ENCODE measurements around the gene NUMA1.

Gene NUMA1

GRCh38 chr11:72014761-72015320 lies 65.5 kb downstream of the NUMA1 start:
- DNase-seq, result no peak

GRCh38 chr11:72013765-72014711 lies 66.3 kb downstream of the NUMA1 start:
- no peak for DNase-seq

- no peak for DNase-seq
These were observed 67.2 kb downstream of the NUMA1 start for GRCh38 chr11:72012897-72013721.

- DNase-seq, result no peak
These were observed 68.2 kb downstream of the NUMA1 start for GRCh38 chr11:72012091-72012630.

- no peak for DNase-seq
These were observed 69.7 kb downstream of the NUMA1 start for GRCh38 chr11:72010529-72011233.

- DNase-seq, result no peak
These were observed 71.2 kb downstream of the NUMA1 start for GRCh38 chr11:72009156-72009555.

GRCh38 chr11:72008728-72009127 lies 71.6 kb downstream of the NUMA1 start:
- DNase-seq, result no peak

- no peak for DNase-seq
These were observed 72.8 kb downstream of the NUMA1 start for GRCh38 chr11:72007587-72007986.

- DNase-seq, result no peak
These were observed 73.3 kb downstream of the NUMA1 start for GRCh38 chr11:72007089-72007476.

- no peak for DNase-seq
These were observed 73.8 kb downstream of the NUMA1 start for GRCh38 chr11:72006309-72007088.

GRCh38 chr11:72005347-72006260 lies 74.7 kb downstream of the NUMA1 start:
- DNase-seq, result no peak

GRCh38 chr11:72004515-72005346 lies 75.6 kb downstream of the NUMA1 start:
- no peak for DNase-seq

GRCh38 chr11:72003776-72004171 lies 76.6 kb downstream of the NUMA1 start:
- DNase-seq, result no peak

- DNase-seq, result no peak
These were observed 77.2 kb downstream of the NUMA1 start for GRCh38 chr11:72002841-72003775.

GRCh38 chr11:72001834-72002591 lies 78.3 kb downstream of the NUMA1 start:
- no peak for DNase-seq

- DNase-seq, result no peak
These were observed 79.1 kb downstream of the NUMA1 start for GRCh38 chr11:72001285-72001684.

- no peak for DNase-seq
These were observed 80.0 kb downstream of the NUMA1 start for GRCh38 chr11:72000202-72000867.
